Endodermal cell (in vitro differentiated cells): Measurements from ENCODE around the gene PDHB. TPM values are rescaled to one million over a fixed set of nuclear protein-coding genes. Genes with fewer than 3 reads are reported as not detected.

Experiments used
- DNase-seq: peaks from one replicate; pipeline ENCODE4 v3.0.0-alpha.2; 2017
- H3K27ac ChIP-seq: 2 replicates; pipeline ENCODE4 v1.5.1; 2013; ENCODE audit warnings: mild to moderate bottlenecking, low read depth, low read length, moderate library complexity
- H3K27me3 ChIP-seq: 2 replicates; pipeline ENCODE4 v1.6.1; 2013; ENCODE audit warnings: mild to moderate bottlenecking, low read length, moderate library complexity; ENCODE audit not compliant: insufficient read depth, control insufficient read depth, poor library complexity, severe bottlenecking
- H3K36me3 ChIP-seq: 2 replicates; pipeline ENCODE4 v1.7.0; 2013; ENCODE audit warnings: mild to moderate bottlenecking, low read length, moderate library complexity; ENCODE audit not compliant: control insufficient read depth, insufficient read depth
- H3K4me1 ChIP-seq: one replicate; pipeline ENCODE4 v1.7.0; 2013; ENCODE audit warnings: low read length; ENCODE audit not compliant: control insufficient read depth, insufficient read depth
- H3K4me3 ChIP-seq: 2 replicates; pipeline ENCODE4 v1.5.1; 2013; ENCODE audit warnings: mild to moderate bottlenecking, low read length, moderate library complexity
- H3K9ac ChIP-seq: 2 replicates; pipeline ENCODE4 v1.6.1; 2013; ENCODE audit warnings: mild to moderate bottlenecking, low read length, moderate library complexity; ENCODE audit not compliant: poor library complexity, severe bottlenecking; ENCODE audit errors: extremely low read depth
- H3K9me3 ChIP-seq: 2 replicates; pipeline ENCODE4 v1.6.1; 2013; ENCODE audit warnings: mild to moderate bottlenecking, low read length, moderate library complexity; ENCODE audit not compliant: control insufficient read depth
- H3K27ac Mint-ChIP-seq: 2 replicates; pipeline ENCODE4 v1.8.0; 2020; ENCODE audit warnings: mixed read lengths
- H3K27me3 Mint-ChIP-seq: 2 replicates; pipeline ENCODE4 v1.8.0; 2021; ENCODE audit warnings: mild to moderate bottlenecking, mixed read lengths; ENCODE audit not compliant: insufficient read depth
- H3K36me3 Mint-ChIP-seq: 2 replicates; pipeline ENCODE4 v1.8.0; 2020; ENCODE audit warnings: low read depth, mixed read lengths
- H3K4me1 Mint-ChIP-seq: 2 replicates; pipeline ENCODE4 v1.8.0; 2020; ENCODE audit warnings: mixed read lengths
- H3K4me3 Mint-ChIP-seq: 2 replicates; pipeline ENCODE4 v1.8.0; 2020; ENCODE audit warnings: mild to moderate bottlenecking, moderate library complexity, mixed read lengths
- H3K9me3 Mint-ChIP-seq: 2 replicates; pipeline ENCODE4 v1.8.0; 2020; ENCODE audit warnings: mild to moderate bottlenecking, mixed read lengths
- CTCF ChIP-seq: fragments of 200-600 bp; sonication (generic); conservative IDR thresholded peaks from 2 replicates; pipeline ENCODE4 v1.5.0; 2021; ENCODE audit warnings: antibody characterized with exemption, mild to moderate bottlenecking
- WGBS, 2 experiments: methylation state at CpG; one replicate each; pipeline versions ENCODE4 v1.1.5 to v1.1.7; 2013; ENCODE audit warnings: missing lambda C conversion rate in 2 of 2, mixed read lengths in 1 of 2; ENCODE audit not compliant: insufficient coverage in 1 of 2, insufficient read length in 1 of 2; 5-methylcytosine and 5-hydroxymethylcytosine counted together
- total RNA-seq, 2 donors: library from RNA; stranded (reverse); fragmentation: NEBNext Ultra II Directional in 1 of 2; extraction: Animal tissue kit (Norgen Biotek cat#: 25700) in 1 of 2; gene quantifications; 2 replicates in 1 of 2; 3 replicates in 1 of 2; pipeline ENCODE4 v1.2.1, GENCODE V29; 2021

The PDHB gene
- total RNA-seq, 2 donors from 2014 or later = 127 to 159 TPM

- TF ChIP-seq CTCF = no peak
- H3K27ac Mint-ChIP-seq = peak overlapping the region; percentile 7
- no peak overlapping the region for H3K4me3 Mint-ChIP-seq
- H3K27me3 ChIP-seq = no peaks in the 10 kb centered on the region
- no peaks in the 10 kb centered on the region for H3K27me3 Mint-ChIP-seq
- WGBS, 2 experiments = 91 to 92% methylated on average over 3 of the region's 3 CpGs
- DNase-seq = no peak
- H3K4me1 ChIP-seq = peaks cover 5% of the 10 kb centered on the region
- no peak overlapping the region for H3K4me3 ChIP-seq
- H3K4me1 Mint-ChIP-seq = peaks cover 46% of the 10 kb centered on the region
- H3K9me3 Mint-ChIP-seq = no peaks in the 10 kb centered on the region
- no peaks in the 10 kb centered on the region for H3K36me3 ChIP-seq
- H3K9me3 ChIP-seq = no peaks in the 10 kb centered on the region
- no peak overlapping the region for H3K9ac ChIP-seq
- H3K27ac ChIP-seq = no peak overlapping the region
- H3K36me3 Mint-ChIP-seq = no peaks in the 10 kb centered on the region
Measured at GRCh38 chr3:58384381-58385090, 49.1 kb downstream of the PDHB start.

- Mint-ChIP-seq H3K36me3 (no peaks in the 10 kb centered on the region), H3K4me3 (no peak overlapping the region), H3K27me3 (no peaks in the 10 kb centered on the region), H3K9me3 (no peaks in the 10 kb centered on the region), H3K27ac (no peak overlapping the region), H3K4me1 (peaks cover 49% of the 10 kb centered on the region)
- H3K27me3 ChIP-seq = no peaks in the 10 kb centered on the region
- no peak overlapping the region for H3K9ac ChIP-seq
- H3K4me1 ChIP-seq = peaks cover 3% of the 10 kb centered on the region
- TF ChIP-seq CTCF = no peak
- no peak overlapping the region for H3K4me3 ChIP-seq
- no peaks in the 10 kb centered on the region for H3K9me3 ChIP-seq
- no peaks in the 10 kb centered on the region for H3K36me3 ChIP-seq
- 96 to 98% methylated on average over 4 of the region's 4 CpGs for WGBS, 2 experiments
- DNase-seq = no peak
- H3K27ac ChIP-seq = no peak overlapping the region
Measured at GRCh38 chr3:58383904-58384303, 49.7 kb downstream of the PDHB start.

- no peak overlapping the region for H3K4me3 ChIP-seq
- H3K9ac ChIP-seq = no peak overlapping the region
- no peak overlapping the region for H3K27ac Mint-ChIP-seq
- H3K27ac ChIP-seq = no peak overlapping the region
- no peaks in the 10 kb centered on the region for H3K4me1 ChIP-seq
- 96% methylated on average over 2 of the region's 2 CpGs; no CpG with 5 or more reads in 1 of the 2 experiments for WGBS, 2 experiments
- no peaks in the 10 kb centered on the region for H3K9me3 ChIP-seq
- no peak for DNase-seq
- TF ChIP-seq CTCF = no peak
- peaks cover 46% of the 10 kb centered on the region for H3K4me1 Mint-ChIP-seq
- no peaks in the 10 kb centered on the region for H3K9me3 Mint-ChIP-seq
- no peaks in the 10 kb centered on the region for H3K36me3 Mint-ChIP-seq
- H3K36me3 ChIP-seq = no peaks in the 10 kb centered on the region
- H3K27me3 Mint-ChIP-seq = no peaks in the 10 kb centered on the region
- no peak overlapping the region for H3K4me3 Mint-ChIP-seq
- no peaks in the 10 kb centered on the region for H3K27me3 ChIP-seq
Measured at GRCh38 chr3:58383476-58383875, 50.2 kb downstream of the PDHB start.
